ENCODE data around the gene NIPAL3.
"Not testable (repeated sequence)": the region's sequence is repeated elsewhere in the genome, so short reads cannot be mapped to it uniquely, and the experiment has no call there.

NIPAL3 gene

GRCh38 chr1:24514946-24515345 is 99.3 kb downstream of the NIPAL3 start:
- no peak for DNase-seq (ENCODE audit: low read depth in 1 of 2, low spot score in 1 of 2)

- DNase-seq (ENCODE audit: low read depth in 1 of 2, low spot score in 1 of 2) = not testable (repeated sequence)
Observed at GRCh38 chr1:24515671-24516209, 100.1 kb downstream of the NIPAL3 start.

GRCh38 chr1:24516506-24516905 is 100.9 kb downstream of the NIPAL3 start:
- DNase-seq (ENCODE audit: low read depth in 1 of 2, low spot score in 1 of 2) = no peak

GRCh38 chr1:24517898-24518297 is 102.3 kb downstream of the NIPAL3 start:
- DNase-seq (ENCODE audit: low read depth in 1 of 2, low spot score in 1 of 2) = no peak

- not testable (repeated sequence) for DNase-seq (ENCODE audit: low read depth in 1 of 2, low spot score in 1 of 2)
Observed at GRCh38 chr1:24520282-24520681, 104.7 kb downstream of the NIPAL3 start.

Data from activated CD4-positive, alpha-beta T cell treated with anti-CD3 and anti-CD28 coated beads, Interleukin-2, amount 50 U/mL, for 24 hours (primary cell).